ENCODE data around the gene APOA4. TPM values are rescaled to one million over a fixed set of nuclear protein-coding genes. Genes with fewer than 3 reads are reported as not detected.

APOA4 gene
- total and polyA plus RNA-seq, 2 of the 13 experiments (the other 11 are each of a cell fraction or from before 2014, with no cell fraction given), result 3.8 to 7.2 TPM

- 0 out of 2 replicates have a peak, but pooled peaks have one; percentile 4 for TF ChIP-seq HINFP (CRISPR knock-in tag; IDR thresholded peaks at IDR 0.05; ENCODE audit: low read depth)
Measured at GRCh38 chr11:116773203-116774097, 49.7 kb downstream of the APOA4 start (continued).

- Histone ChIP-seq H3K9me3 (ENCODE audit: low read length) (no peaks in the 10 kb centered on the region), H3K4me1 (ENCODE audit: insufficient read depth, low read length) (peaks cover 42% of the 10 kb centered on the region), H4K20me1 (ENCODE audit: insufficient read depth, low read length) (no peaks in the 10 kb centered on the region; the same call in 1 of the 2 replicates), H3K4me3 (replicated peaks in 1 of 3; ENCODE audit: insufficient read depth in 1 of 3, low read depth in 2 of 3, low read length in 3 of 3) (peak within 1 kb of the TSS; percentile 89 to 98 (median 92)), H3K36me3 (replicated peaks in 1 of 2; ENCODE audit: control insufficient read depth in 1 of 2, insufficient read depth in 2 of 2, low read length in 2 of 2) (peaks cover 7 to 13% of the 10 kb centered on the region in 2 experiments), H3K9ac (ENCODE audit: insufficient read depth, low read depth, low read length) (peak within 1 kb of the TSS; percentile 84), H2AFZ (ENCODE audit: low read length) (peak within 1 kb of the TSS; percentile 76), H3K27me3 (ENCODE audit: control insufficient read depth in 1 of 2, insufficient read depth in 2 of 2, low read length in 2 of 2) (no peaks in the 10 kb centered on the region), H3K27ac (ENCODE audit: extremely low read length, insufficient read depth, low read length) (peak within 1 kb of the TSS; percentile 75), H3K4me2 (ENCODE audit: low read depth, low read length) (peak within 1 kb of the TSS; percentile 97), H3K79me2 (ENCODE audit: insufficient read depth, low read length) (peaks cover 29% of the 10 kb centered on the region)
- POLR2A ChIA-PET, result interaction anchor here (0.9 to 8.4 kb wide), 11 partner anchors 16 to 406 kb away, joined by 3 to 78 read pairs (median 5); partner anchors contain the start of genes APOA1, APOA5, APOC3 and PAFAH1B2
- BruUV-seq (replicated peaks), result TSS peak; percentile 65
- peak; percentile 78 for DNase-seq (ENCODE audit: low spot score)
- no peak for FAIRE-seq
- ATAC-seq, result peak; percentile 95
- WGBS (ENCODE audit: low lambda C conversion rate), result under 1% methylated on average over 27 of the region's 73 CpGs
- intact Hi-C loops (cut with micrococcal nuclease; ENCODE audit: unreplicated experiment), result no loop called here
- CTCF ChIA-PET (ENCODE audit: low intra/inter-chr PET ratio, low total read pairs), result no interaction called here
- in situ Hi-C loops (cut with HindIII; ENCODE audit: extremely low pct_ligation_motif_present, low pct_unique_long_range_greater_than_20kb), result no loop called here
- TF ChIP-seq SNAPC4 (CRISPR knock-in tag; IDR thresholded peaks at IDR 0.05), result peak; percentile 66; the same call in 1 of the 2 replicates
- TF ChIP-seq ATF3 (CRISPR knock-in tag; IDR thresholded peaks at IDR 0.05), result no peak; the same call in 1 of the 2 replicates
- no peak for TF ChIP-seq PHF5A (CRISPR knock-in tag; IDR thresholded peaks at IDR 0.05; ENCODE audit: low read depth, unreplicated experiment)
- no peak for TF ChIP-seq GZF1 (CRISPR knock-in tag; IDR thresholded peaks at IDR 0.05)
- peak; percentile 95 for TF ChIP-seq ZNF343 (CRISPR knock-in tag; IDR thresholded peaks at IDR 0.05)
- TF ChIP-seq ZNF484 (CRISPR knock-in tag; IDR thresholded peaks at IDR 0.05; ENCODE audit: borderline replicate concordance, low read depth), result no peak
- peak; percentile 88 for TF ChIP-seq SP4 (CRISPR knock-in tag; IDR thresholded peaks at IDR 0.05)
Measured at GRCh38 chr11:116772443-116773202, 50.5 kb downstream of the APOA4 start, which contains the start of gene BUD13. BUD13 (minus strand) TSS chr11:116772987; CDS start chr11:116772964, 23 bp downstream.

All from HepG2 (cell line).